H1 (cell line): ENCODE data around the gene SYDE2.

Source experiments
- CHD1 ChIP-seq: IDR thresholded peaks from 2 replicates; pipeline ENCODE4 v1.6.1; 2012; ENCODE audit warnings: low read depth, low read length, improper control_type of control experiment
- CHD2 ChIP-seq: IDR thresholded peaks from 2 replicates; pipeline ENCODE4 v1.6.1; 2012; ENCODE audit warnings: low read length, improper control_type of control experiment
- EZH2 ChIP-seq: fragments of 200-600 bp; sonication (generic); IDR thresholded peaks from 2 replicates; pipeline ENCODE4 v1.7.1; 2012; ENCODE audit warnings: low read depth, mild to moderate bottlenecking, moderate library complexity, low read length, inconsistent platforms; ENCODE audit not compliant: severe bottlenecking
- FOSL1 ChIP-seq: IDR thresholded peaks from 2 replicates; pipeline ENCODE4 v1.6.1; 2011; ENCODE audit warnings: mild to moderate bottlenecking, low read depth, low read length, moderate library complexity; ENCODE audit not compliant: insufficient read depth
- HDAC6 ChIP-seq: IDR thresholded peaks from one replicate; pipeline ENCODE4 v1.7.1; 2012; ENCODE audit warnings: low read depth, mild to moderate bottlenecking, inconsistent platforms, low read length, moderate library complexity
- JUN ChIP-seq: IDR thresholded peaks from 2 replicates; pipeline ENCODE4 v1.6.1; 2011; ENCODE audit warnings: low read depth, mild to moderate bottlenecking, improper control_type of control experiment, low read length
- JUND ChIP-seq: IDR thresholded peaks from 2 replicates; pipeline ENCODE4 v1.6.1; 2011; ENCODE audit warnings: mild to moderate bottlenecking, improper control_type of control experiment, low read length
- KDM1A ChIP-seq: fragments of 200-600, 300-600 bp; sonication (generic); IDR thresholded peaks from 2 replicates; pipeline ENCODE4 v1.7.1; 2016; ENCODE audit warnings: mild to moderate bottlenecking, low read length, borderline replicate concordance
- POLR2A ChIP-seq, 2 experiments: IDR thresholded peaks; 1 replicate in 1 of 2; 2 replicates in 1 of 2; pipeline ENCODE4 v1.6.1; 2011; ENCODE audit warnings: low read depth in 2 of 2, low read length in 2 of 2, mild to moderate bottlenecking in 2 of 2; ENCODE audit errors: control extremely low read depth in 1 of 2
- SP1 ChIP-seq: IDR thresholded peaks from 2 replicates; pipeline ENCODE4 v1.6.1; 2011; ENCODE audit warnings: low read depth, low read length
- TF ChIP-seq, protein P1 (sequence below): IDR thresholded peaks from 2 replicates; pipeline ENCODE4 v1.6.1; 2011; ENCODE audit warnings: low read length, improper control_type of control experiment
- TF ChIP-seq, protein P2 (sequence below), 3 experiments: IDR thresholded peaks; 1 replicate in 2 of 3; 2 replicates in 1 of 3; pipeline versions ENCODE4 v1.5.1 to v1.6.1; 2011; ENCODE audit warnings: low read length in 3 of 3, mild to moderate bottlenecking in 3 of 3, inconsistent platforms in 2 of 3, low read depth in 1 of 3, moderate library complexity in 1 of 3; ENCODE audit not compliant: insufficient read depth in 1 of 3; ENCODE audit errors: control extremely low read depth in 1 of 3

DNA sequence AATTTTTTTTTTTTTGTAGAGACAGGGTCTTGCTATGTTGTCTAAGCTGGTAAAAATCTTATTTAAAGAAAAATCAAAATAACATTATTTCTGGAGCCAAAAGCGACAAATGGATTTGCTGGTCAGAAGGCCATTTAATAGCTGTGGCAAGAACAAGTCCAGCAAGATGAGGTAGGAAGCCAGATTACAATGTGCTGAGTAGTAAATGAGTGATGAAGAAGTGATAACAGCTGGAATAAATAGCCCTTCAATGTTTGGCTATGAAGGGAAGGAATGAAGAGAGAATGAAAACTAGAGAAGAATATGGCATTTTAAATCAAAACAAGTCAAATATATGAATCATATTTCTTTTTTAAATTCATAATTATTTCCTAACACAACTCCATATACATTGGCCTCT is 34.5 kb downstream of the SYDE2 start:
- TF ChIP-seq, protein P1, sequence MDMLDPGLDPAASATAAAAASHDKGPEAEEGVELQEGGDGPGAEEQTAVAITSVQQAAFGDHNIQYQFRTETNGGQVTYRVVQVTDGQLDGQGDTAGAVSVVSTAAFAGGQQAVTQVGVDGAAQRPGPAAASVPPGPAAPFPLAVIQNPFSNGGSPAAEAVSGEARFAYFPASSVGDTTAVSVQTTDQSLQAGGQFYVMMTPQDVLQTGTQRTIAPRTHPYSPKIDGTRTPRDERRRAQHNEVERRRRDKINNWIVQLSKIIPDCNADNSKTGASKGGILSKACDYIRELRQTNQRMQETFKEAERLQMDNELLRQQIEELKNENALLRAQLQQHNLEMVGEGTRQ = no peak
- TF ChIP-seq POLR2A (IDR thresholded peaks at IDR 0.05; ENCODE audit: control extremely low read depth in 1 of 2, low read depth in 2 of 2, low read length in 2 of 2) (no peak), JUN (no peak), HDAC6 (no peak), CHD2 (no peak), FOSL1 (no peak), EZH2 (no peak), CHD1 (no peak), KDM1A (no peak), JUND (no peak), SP1 (no peak)
- TF ChIP-seq, protein P2, sequence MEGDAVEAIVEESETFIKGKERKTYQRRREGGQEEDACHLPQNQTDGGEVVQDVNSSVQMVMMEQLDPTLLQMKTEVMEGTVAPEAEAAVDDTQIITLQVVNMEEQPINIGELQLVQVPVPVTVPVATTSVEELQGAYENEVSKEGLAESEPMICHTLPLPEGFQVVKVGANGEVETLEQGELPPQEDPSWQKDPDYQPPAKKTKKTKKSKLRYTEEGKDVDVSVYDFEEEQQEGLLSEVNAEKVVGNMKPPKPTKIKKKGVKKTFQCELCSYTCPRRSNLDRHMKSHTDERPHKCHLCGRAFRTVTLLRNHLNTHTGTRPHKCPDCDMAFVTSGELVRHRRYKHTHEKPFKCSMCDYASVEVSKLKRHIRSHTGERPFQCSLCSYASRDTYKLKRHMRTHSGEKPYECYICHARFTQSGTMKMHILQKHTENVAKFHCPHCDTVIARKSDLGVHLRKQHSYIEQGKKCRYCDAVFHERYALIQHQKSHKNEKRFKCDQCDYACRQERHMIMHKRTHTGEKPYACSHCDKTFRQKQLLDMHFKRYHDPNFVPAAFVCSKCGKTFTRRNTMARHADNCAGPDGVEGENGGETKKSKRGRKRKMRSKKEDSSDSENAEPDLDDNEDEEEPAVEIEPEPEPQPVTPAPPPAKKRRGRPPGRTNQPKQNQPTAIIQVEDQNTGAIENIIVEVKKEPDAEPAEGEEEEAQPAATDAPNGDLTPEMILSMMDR (IDR thresholded peaks at IDR 0.05; ENCODE audit: control extremely low read depth in 1 of 3, insufficient read depth in 1 of 3, low read depth in 1 of 3, low read length in 3 of 3) = no peak
